GM20000 (cell line): ENCODE results near the gene NSF.

Experiments
- DNase-seq: peaks from one replicate; pipeline ENCODE4 v3.0.0; 2012; ENCODE audit warnings: low spot score
- TF ChIP-seq, protein P1 (sequence below): IDR thresholded peaks from 2 replicates; pipeline ENCODE4 v1.5.1; 2012; ENCODE audit warnings: mild to moderate bottlenecking, control low read depth; ENCODE audit errors: extremely low read depth, missing control alignments

The NSF gene

DNA sequence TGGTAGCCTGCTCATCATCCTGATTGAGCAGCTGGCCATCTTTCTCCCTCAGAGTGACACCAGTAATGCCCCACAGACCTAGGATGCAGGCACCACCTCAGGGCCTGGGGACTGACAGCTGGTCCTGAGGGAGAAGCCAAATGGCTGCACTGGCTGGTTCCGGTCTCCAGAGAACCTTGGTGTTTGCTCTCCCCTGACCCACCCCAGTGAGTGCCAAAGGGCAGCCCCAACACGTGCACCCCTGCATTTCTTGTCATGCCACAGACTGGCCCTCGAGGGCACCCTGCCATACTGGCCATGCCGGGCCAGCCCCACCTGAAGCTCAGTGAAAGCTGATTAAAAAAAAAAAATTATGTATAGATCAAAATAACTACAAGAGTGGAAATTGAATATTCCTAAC is 127.5 kb downstream of the NSF start:
- TF ChIP-seq, protein P1, sequence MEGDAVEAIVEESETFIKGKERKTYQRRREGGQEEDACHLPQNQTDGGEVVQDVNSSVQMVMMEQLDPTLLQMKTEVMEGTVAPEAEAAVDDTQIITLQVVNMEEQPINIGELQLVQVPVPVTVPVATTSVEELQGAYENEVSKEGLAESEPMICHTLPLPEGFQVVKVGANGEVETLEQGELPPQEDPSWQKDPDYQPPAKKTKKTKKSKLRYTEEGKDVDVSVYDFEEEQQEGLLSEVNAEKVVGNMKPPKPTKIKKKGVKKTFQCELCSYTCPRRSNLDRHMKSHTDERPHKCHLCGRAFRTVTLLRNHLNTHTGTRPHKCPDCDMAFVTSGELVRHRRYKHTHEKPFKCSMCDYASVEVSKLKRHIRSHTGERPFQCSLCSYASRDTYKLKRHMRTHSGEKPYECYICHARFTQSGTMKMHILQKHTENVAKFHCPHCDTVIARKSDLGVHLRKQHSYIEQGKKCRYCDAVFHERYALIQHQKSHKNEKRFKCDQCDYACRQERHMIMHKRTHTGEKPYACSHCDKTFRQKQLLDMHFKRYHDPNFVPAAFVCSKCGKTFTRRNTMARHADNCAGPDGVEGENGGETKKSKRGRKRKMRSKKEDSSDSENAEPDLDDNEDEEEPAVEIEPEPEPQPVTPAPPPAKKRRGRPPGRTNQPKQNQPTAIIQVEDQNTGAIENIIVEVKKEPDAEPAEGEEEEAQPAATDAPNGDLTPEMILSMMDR = no peak
- no peak for DNase-seq

DNA sequence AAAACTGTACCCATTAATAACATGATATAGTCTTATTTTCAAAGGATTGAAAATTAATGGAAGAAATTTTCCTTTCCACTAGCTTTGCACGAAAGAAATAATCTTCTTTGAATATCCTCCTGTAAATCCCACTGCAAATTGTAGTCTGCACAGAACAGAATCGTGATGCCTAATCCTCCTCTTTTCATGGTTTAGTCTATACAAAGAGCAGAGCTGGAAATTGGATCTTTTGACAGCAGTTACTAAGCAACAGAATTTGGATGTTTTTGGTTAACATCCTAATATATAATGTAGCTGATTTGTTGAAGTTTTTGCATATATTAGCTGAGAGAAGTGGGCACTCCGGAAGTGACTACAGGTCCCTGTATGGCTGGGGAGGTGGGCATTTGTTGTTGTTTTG is 129.4 kb downstream of the NSF start:
- TF ChIP-seq, protein P1 = no peak
- no peak for DNase-seq

DNA sequence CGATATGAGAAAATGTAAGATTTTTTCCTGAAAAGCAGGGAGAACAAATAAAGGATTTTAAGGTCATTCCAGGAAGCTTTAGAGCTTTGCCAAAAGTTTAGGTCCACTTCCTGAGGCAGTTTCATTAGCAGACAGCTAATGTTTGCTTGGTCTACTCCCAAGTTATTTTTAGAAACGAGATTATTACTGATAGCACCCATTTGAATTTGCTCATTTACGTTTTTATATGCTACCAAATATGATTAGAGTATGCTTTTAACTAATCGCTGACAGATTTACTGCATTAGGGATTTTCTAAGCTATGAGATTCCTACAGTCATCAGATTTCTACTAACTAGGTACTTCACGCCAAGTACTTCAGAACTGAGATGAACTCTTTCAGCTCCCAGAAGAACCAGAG is 129.9 kb downstream of the NSF start:
- TF ChIP-seq, protein P1 = no peak
- DNase-seq = no peak

DNA sequence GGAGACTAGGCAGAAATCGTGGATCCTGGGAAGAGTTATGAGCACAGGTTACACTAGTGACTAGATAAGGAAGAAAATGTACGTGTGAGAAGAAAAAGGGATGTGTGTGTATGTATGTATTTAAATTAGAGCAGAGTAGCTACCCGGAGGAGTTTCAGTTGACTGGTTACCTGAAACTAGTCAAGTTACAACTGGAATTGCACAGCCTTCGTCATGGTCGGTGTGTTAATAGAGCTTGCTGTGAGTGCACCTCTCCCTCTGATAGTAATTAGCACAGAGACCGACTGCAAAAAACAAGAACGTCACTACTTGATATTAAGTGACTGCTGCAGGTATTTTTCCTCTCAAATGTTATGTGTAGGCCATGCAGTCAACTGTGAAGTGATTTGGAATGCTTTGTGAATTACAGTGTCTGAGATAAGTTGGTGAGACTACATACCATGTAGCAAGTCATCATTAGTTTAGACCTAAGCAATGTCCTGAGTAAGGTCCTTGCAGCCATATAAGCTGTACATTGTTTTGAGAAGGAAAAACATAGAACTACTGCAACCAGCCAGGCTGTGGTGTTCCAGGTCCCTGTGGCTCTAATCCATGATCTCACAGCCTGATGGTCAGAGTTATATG is 132.3 kb downstream of the NSF start:
- TF ChIP-seq, protein P1 = no peak
- no peak for DNase-seq

DNA sequence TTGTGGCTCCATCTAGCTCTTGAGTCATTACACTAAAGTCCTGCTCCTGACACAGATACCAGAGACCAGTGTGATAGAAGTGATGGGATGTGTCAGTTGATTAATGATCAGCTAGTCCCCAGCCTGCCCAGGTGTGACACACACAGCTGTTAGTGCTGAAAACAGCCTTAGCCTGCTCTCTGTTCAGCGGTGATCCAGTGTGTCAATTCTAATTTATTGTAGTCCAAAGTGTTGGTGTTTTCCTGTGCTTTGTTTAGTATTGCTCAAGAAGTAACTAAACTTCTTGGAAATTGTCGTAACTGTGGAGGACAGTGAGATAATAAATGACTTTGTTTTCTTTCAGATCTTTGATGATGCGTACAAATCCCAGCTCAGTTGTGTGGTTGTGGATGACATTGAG is 135.7 kb downstream of the NSF start:
- DNase-seq = no peak
- TF ChIP-seq, protein P1 = no peak

DNA sequence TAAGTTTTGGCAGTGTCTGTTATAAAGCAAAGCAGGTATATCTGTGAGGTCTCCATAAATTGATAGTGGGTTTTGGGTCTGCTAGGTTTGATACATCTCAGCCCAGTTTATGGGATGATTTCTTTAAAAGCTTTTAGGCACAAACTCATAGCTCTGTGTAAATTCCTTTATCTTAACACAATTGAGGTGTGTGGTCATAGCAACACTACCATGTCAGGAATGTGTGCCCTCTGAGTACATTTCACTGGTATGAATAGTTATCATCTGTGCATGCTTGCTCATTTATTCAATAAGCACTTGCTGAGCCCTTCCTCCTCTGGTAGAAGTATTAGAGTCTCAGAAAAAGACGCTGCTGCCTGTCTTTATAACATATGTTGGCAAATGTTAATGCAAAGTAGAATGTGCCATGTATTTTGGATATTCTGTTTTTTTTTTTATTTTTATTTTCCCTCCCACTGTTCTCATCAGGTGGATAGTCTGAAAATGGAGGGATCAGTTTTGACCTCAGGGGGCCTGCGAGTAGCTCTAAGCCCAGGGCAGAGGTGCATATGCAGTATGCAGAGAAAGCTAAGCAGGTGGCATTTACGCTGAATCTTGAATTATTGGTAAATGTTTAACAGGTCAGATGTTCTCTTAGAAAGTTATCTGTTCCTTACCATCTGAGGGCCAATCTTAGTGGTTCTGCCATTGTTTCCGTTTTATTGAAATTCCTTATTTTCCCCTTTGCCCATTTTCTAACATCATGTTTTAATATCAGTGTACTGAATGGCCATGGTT is 137.3 kb downstream of the NSF start:
- TF ChIP-seq, protein P1 = no peak
- DNase-seq = no peak

DNA sequence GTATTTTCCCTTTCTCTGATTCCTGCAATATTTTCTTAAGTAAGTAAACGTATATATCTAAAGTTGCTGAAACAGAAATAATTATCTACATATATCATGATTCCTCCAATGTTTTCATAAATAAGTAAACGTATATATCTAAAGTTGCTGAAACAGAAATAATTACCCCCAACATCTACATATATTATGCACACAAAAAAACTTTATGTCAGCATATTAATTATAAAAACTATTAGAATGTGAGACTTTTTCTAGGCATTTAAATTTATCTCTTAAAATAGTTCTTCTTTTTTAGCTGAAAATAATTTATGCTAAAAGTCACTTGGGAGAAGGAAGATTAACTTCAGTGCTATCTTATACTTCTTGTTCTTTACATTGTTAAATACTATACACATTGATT is 139.6 kb downstream of the NSF start:
- DNase-seq = no peak
- TF ChIP-seq, protein P1 = no peak
